ENCODE measurements around the gene EXD3.

The EXD3 gene

GRCh38 chr9:137374131-137374845, 48.7 kb downstream of the EXD3 start:
- no peak for DNase-seq

- DNase-seq: no peak
These were observed 49.4 kb downstream of the EXD3 start for GRCh38 chr9:137373611-137373980.

- no peak for DNase-seq
These were observed 50.0 kb downstream of the EXD3 start for GRCh38 chr9:137372693-137373610.

GRCh38 chr9:137371946-137372651, 50.9 kb downstream of the EXD3 start:
- DNase-seq: no peak

- DNase-seq: no peak
These were observed 51.4 kb downstream of the EXD3 start for GRCh38 chr9:137371521-137371941.

- DNase-seq: no peak
These were observed 52.0 kb downstream of the EXD3 start for GRCh38 chr9:137370865-137371520.

GRCh38 chr9:137369911-137370764, 52.8 kb downstream of the EXD3 start:
- no peak for DNase-seq

GRCh38 chr9:137369061-137369787, 53.7 kb downstream of the EXD3 start:
- DNase-seq: no peak

- DNase-seq: no peak
These were observed 54.4 kb downstream of the EXD3 start for GRCh38 chr9:137368431-137369035.

- no peak for DNase-seq
These were observed 55.2 kb downstream of the EXD3 start for GRCh38 chr9:137367506-137368430.

- no peak for DNase-seq
These were observed 56.0 kb downstream of the EXD3 start for GRCh38 chr9:137366891-137367381.

GRCh38 chr9:137366445-137366810, 56.5 kb downstream of the EXD3 start:
- no peak for DNase-seq

- DNase-seq: no peak
These were observed 57.2 kb downstream of the EXD3 start for GRCh38 chr9:137365552-137366444.

GRCh38 chr9:137365056-137365455, 57.9 kb downstream of the EXD3 start:
- no peak for DNase-seq

- DNase-seq: no peak
These were observed 63.1 kb downstream of the EXD3 start for GRCh38 chr9:137359850-137360249.

GRCh38 chr9:137358126-137358525, 64.8 kb downstream of the EXD3 start:
- DNase-seq: no peak

GRCh38 chr9:137357166-137357565, 65.8 kb downstream of the EXD3 start:
- DNase-seq: no peak

- DNase-seq: no peak
These were observed 67.1 kb downstream of the EXD3 start for GRCh38 chr9:137355761-137356365.
